H9 (cell line): Measurements from ENCODE around the gene SAA1. TPM values are rescaled to one million over a fixed set of nuclear protein-coding genes. Genes with fewer than 3 reads are reported as not detected.

Experiments
- DNase-seq: peaks from one replicate; pipeline ENCODE4 v3.0.0-alpha.2; 2017
- H2AFZ ChIP-seq: one replicate; pipeline ENCODE4 v1.6.1; 2013; ENCODE audit warnings: mild to moderate bottlenecking, low read length, control low read depth, moderate library complexity
- H2AK5ac ChIP-seq: 2 replicates; pipeline ENCODE4 v1.6.1; 2013; ENCODE audit warnings: low read length, control low read depth, mixed read lengths; ENCODE audit not compliant: insufficient read length
- H2BK120ac ChIP-seq: one replicate; pipeline ENCODE4 v1.6.1; 2013; ENCODE audit warnings: low read depth, mild to moderate bottlenecking, low read length, control low read depth, inconsistent platforms; ENCODE audit not compliant: poor library complexity, severe bottlenecking
- H2BK12ac ChIP-seq: 2 replicates; pipeline ENCODE4 v1.6.1; 2013; ENCODE audit warnings: low read length, control low read depth, mixed read lengths, low read depth; ENCODE audit not compliant: insufficient read length
- H2BK15ac ChIP-seq: 2 replicates; pipeline ENCODE4 v1.6.1; 2013; ENCODE audit warnings: low read depth, low read length, control low read depth
- H2BK20ac ChIP-seq: one replicate; pipeline ENCODE4 v1.6.1; 2013; ENCODE audit warnings: low read depth, mild to moderate bottlenecking, low read length, control low read depth, inconsistent platforms; ENCODE audit not compliant: poor library complexity, severe bottlenecking
- H2BK5ac ChIP-seq: 2 replicates; pipeline ENCODE4 v1.6.1; 2013; ENCODE audit warnings: low read length, control low read depth, mixed read lengths; ENCODE audit not compliant: insufficient read length
- H3K14ac ChIP-seq: 2 replicates; pipeline ENCODE4 v1.6.1; 2013; ENCODE audit warnings: low read length, control low read depth; ENCODE audit not compliant: insufficient read depth
- H3K18ac ChIP-seq: 2 replicates; pipeline ENCODE4 v1.6.1; 2013; ENCODE audit warnings: low read depth, mild to moderate bottlenecking, mixed read lengths, low read length, control low read depth; ENCODE audit not compliant: insufficient read length
- H3K23ac ChIP-seq: 2 replicates; pipeline ENCODE4 v1.6.1; 2013; ENCODE audit warnings: low read length, control low read depth, mixed read lengths, low read depth; ENCODE audit not compliant: insufficient read length
- H3K23me2 ChIP-seq: 2 replicates; pipeline ENCODE4 v1.6.1; 2013; ENCODE audit warnings: low read depth, mild to moderate bottlenecking, mixed read lengths, low read length, control low read depth; ENCODE audit not compliant: insufficient read length, poor library complexity, severe bottlenecking
- H3K27ac ChIP-seq: 2 replicates; pipeline ENCODE4 v1.5.1; 2013; ENCODE audit warnings: low read length, control low read depth, mixed read lengths, low read depth; ENCODE audit not compliant: insufficient read length
- H3K27me3 ChIP-seq: 2 replicates; pipeline ENCODE4 v1.6.1; 2013; ENCODE audit warnings: low read length, control low read depth, inconsistent platforms; ENCODE audit not compliant: insufficient read depth
- H3K4ac ChIP-seq: 2 replicates; pipeline ENCODE4 v1.6.1; 2013; ENCODE audit warnings: low read depth, mild to moderate bottlenecking, control low read depth, inconsistent platforms, low read length, moderate library complexity
- H3K4me1 ChIP-seq: 2 replicates; pipeline ENCODE4 v1.6.1; 2013; ENCODE audit warnings: low read length, control low read depth, inconsistent platforms; ENCODE audit not compliant: insufficient read depth
- H3K4me2 ChIP-seq: 2 replicates; pipeline ENCODE4 v1.6.1; 2013; ENCODE audit warnings: low read length, control low read depth, mixed read lengths; ENCODE audit not compliant: insufficient read length, insufficient read depth
- H3K56ac ChIP-seq: 2 replicates; pipeline ENCODE4 v1.6.1; 2013; ENCODE audit warnings: low read depth, mild to moderate bottlenecking, mixed read lengths, low read length, control low read depth; ENCODE audit not compliant: insufficient read length
- H3K79me1 ChIP-seq: 2 replicates; pipeline ENCODE4 v1.6.1; 2013; ENCODE audit warnings: low read depth, mild to moderate bottlenecking, moderate library complexity, low read length, control low read depth, inconsistent platforms; ENCODE audit not compliant: insufficient read depth, poor library complexity, severe bottlenecking
- H3K79me2 ChIP-seq: 2 replicates; pipeline ENCODE4 v1.6.1; 2013; ENCODE audit warnings: low read length, control low read depth, inconsistent platforms; ENCODE audit not compliant: insufficient read depth
- H3K9ac ChIP-seq: 2 replicates; pipeline ENCODE4 v1.6.1; 2013; ENCODE audit warnings: low read length, control low read depth, mixed read lengths; ENCODE audit not compliant: insufficient read length; ENCODE audit errors: extremely low read depth
- H3K9me3 ChIP-seq: one replicate; pipeline ENCODE4 v1.6.1; 2013; ENCODE audit warnings: low read depth, low read length, inconsistent platforms; ENCODE audit not compliant: control insufficient read depth
- H3T11ph ChIP-seq: one replicate; pipeline ENCODE4 v1.6.1; 2013; ENCODE audit warnings: mild to moderate bottlenecking, low read length, control low read depth, inconsistent platforms
- H4K20me1 ChIP-seq: one replicate; pipeline ENCODE4 v1.6.1; 2013; ENCODE audit not compliant: control insufficient read depth, insufficient read length, insufficient read depth
- H4K5ac ChIP-seq: 2 replicates; pipeline ENCODE4 v1.6.1; 2013; ENCODE audit warnings: low read depth, mild to moderate bottlenecking, mixed read lengths, low read length, control low read depth; ENCODE audit not compliant: insufficient read length
- H4K8ac ChIP-seq: replicated peaks from 2 replicates; pipeline ENCODE4 v1.6.1; 2013; ENCODE audit warnings: low read length, control low read depth, mixed read lengths, low read depth; ENCODE audit not compliant: insufficient read length
- H4K91ac ChIP-seq: 2 replicates; pipeline ENCODE4 v1.6.1; 2013; ENCODE audit warnings: low read depth, mild to moderate bottlenecking, moderate library complexity, mixed read lengths, low read length, control low read depth; ENCODE audit not compliant: insufficient read length
- H3K27ac Mint-ChIP-seq, 3 experiments: 2 replicates in 2 of 3; 3 replicates in 1 of 3; pipeline ENCODE4 v1.8.0; 2020 to 2021; ENCODE audit warnings: mixed read lengths in 3 of 3, mild to moderate bottlenecking in 1 of 3, moderate library complexity in 1 of 3
- H3K27me3 Mint-ChIP-seq: 2 replicates; pipeline ENCODE4 v1.8.0; 2021; ENCODE audit warnings: low read depth, mild to moderate bottlenecking, moderate library complexity, mixed read lengths
- H3K36me3 Mint-ChIP-seq, 3 experiments: 2 replicates in 2 of 3; 3 replicates in 1 of 3; pipeline ENCODE4 v1.8.0; 2020 to 2021; ENCODE audit warnings: low read depth in 3 of 3, mixed read lengths in 3 of 3; ENCODE audit not compliant: insufficient read depth in 1 of 3
- H3K4me1 Mint-ChIP-seq, 2 experiments: 2 replicates each; pipeline ENCODE4 v1.8.0; 2020; ENCODE audit warnings: mixed read lengths in 2 of 2
- H3K4me3 Mint-ChIP-seq, 2 experiments: 2 replicates in 1 of 2; 3 replicates in 1 of 2; pipeline ENCODE4 v1.8.0; 2020 to 2021; ENCODE audit warnings: mild to moderate bottlenecking in 2 of 2, mixed read lengths in 2 of 2, moderate library complexity in 1 of 2
- H3K9me3 Mint-ChIP-seq, 2 experiments: 2 replicates in 1 of 2; 3 replicates in 1 of 2; pipeline ENCODE4 v1.8.0; 2020; ENCODE audit warnings: mild to moderate bottlenecking in 2 of 2, mixed read lengths in 2 of 2, moderate library complexity in 1 of 2
- WGBS: extraction: QIAGEN DNeasy Blood & Tissue Kit; methylation state at CpG from one replicate; pipeline ENCODE4 v1.1.7; 2013; ENCODE audit warnings: missing lambda C conversion rate, low lambda C conversion rate, mixed read lengths; ENCODE audit not compliant: insufficient read length; ENCODE audit errors: extremely low coverage; 5-methylcytosine and 5-hydroxymethylcytosine counted together
- total RNA-seq: library from RNA; stranded (reverse); gene quantifications from 2 replicates; pipeline ENCODE4 v1.2.1, GENCODE V29; 2021
- TF ChIP-seq, protein P1 (sequence below): fragments of 200-600 bp; sonication (generic); conservative IDR thresholded peaks from 3 replicates; pipeline ENCODE4 v1.8.0; 2021; ENCODE audit warnings: antibody characterized with exemption, mild to moderate bottlenecking

Gene SAA1
- total RNA-seq, 1 experiment from 2014 or later: not detected

- H4K5ac ChIP-seq: no peak overlapping the region
- Mint-ChIP-seq H3K9me3 (peaks cover 2 to 3% of the 10 kb centered on the region in 2 experiments; a peak in 2 of 5 replicates), H3K36me3 (peaks cover 27 to 46% (median 43%) of the 10 kb centered on the region in 3 experiments; a peak in 6 of 7 replicates), H3K4me3 (no peak overlapping the region), H3K27ac (0 out of 7 replicates have a peak overlapping the region, but pooled peaks of 1 of the 3 experiments have one; percentile 3), H3K27me3 (no peaks in the 10 kb centered on the region), H3K4me1 (no peaks in the 10 kb centered on the region)
- no peak overlapping the region for H2BK12ac ChIP-seq
- H3K79me2 ChIP-seq: no peaks in the 10 kb centered on the region
- no peaks in the 10 kb centered on the region for H3K23me2 ChIP-seq
- H3K79me1 ChIP-seq: no peaks in the 10 kb centered on the region
- WGBS: no CpG with 5 or more reads among the region's 5 CpGs
- no peaks in the 10 kb centered on the region for H3K9me3 ChIP-seq
- no peaks in the 10 kb centered on the region for H3K4me1 ChIP-seq
- no peaks in the 10 kb centered on the region for H3K27me3 ChIP-seq
- no peaks in the 10 kb centered on the region for H4K20me1 ChIP-seq
- no peak overlapping the region for H3K4ac ChIP-seq
- H2AFZ ChIP-seq: no peak overlapping the region
- H2BK15ac ChIP-seq: no peak overlapping the region
- no peak overlapping the region for H3K27ac ChIP-seq
- no peak overlapping the region for H4K91ac ChIP-seq
- no peak overlapping the region for H3K14ac ChIP-seq
- no peak overlapping the region for H2AK5ac ChIP-seq
- H3T11ph ChIP-seq: no peak overlapping the region
- H4K8ac ChIP-seq: no peak overlapping the region
- no peak overlapping the region for H2BK20ac ChIP-seq
- no peak overlapping the region for H3K23ac ChIP-seq
- no peak overlapping the region for H3K4me2 ChIP-seq
- TF ChIP-seq, protein P1, sequence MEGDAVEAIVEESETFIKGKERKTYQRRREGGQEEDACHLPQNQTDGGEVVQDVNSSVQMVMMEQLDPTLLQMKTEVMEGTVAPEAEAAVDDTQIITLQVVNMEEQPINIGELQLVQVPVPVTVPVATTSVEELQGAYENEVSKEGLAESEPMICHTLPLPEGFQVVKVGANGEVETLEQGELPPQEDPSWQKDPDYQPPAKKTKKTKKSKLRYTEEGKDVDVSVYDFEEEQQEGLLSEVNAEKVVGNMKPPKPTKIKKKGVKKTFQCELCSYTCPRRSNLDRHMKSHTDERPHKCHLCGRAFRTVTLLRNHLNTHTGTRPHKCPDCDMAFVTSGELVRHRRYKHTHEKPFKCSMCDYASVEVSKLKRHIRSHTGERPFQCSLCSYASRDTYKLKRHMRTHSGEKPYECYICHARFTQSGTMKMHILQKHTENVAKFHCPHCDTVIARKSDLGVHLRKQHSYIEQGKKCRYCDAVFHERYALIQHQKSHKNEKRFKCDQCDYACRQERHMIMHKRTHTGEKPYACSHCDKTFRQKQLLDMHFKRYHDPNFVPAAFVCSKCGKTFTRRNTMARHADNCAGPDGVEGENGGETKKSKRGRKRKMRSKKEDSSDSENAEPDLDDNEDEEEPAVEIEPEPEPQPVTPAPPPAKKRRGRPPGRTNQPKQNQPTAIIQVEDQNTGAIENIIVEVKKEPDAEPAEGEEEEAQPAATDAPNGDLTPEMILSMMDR: no peak
- no peak overlapping the region for H3K56ac ChIP-seq
- H2BK120ac ChIP-seq: no peak overlapping the region
- no peak overlapping the region for H3K9ac ChIP-seq
- no peak overlapping the region for H3K18ac ChIP-seq
- H2BK5ac ChIP-seq: no peak overlapping the region
- DNase-seq: no peak
These were observed 11.7 kb downstream of the SAA1 start for GRCh38 chr11:18277565-18278271.
